ENCODE data around the gene TP53I3. TPM values are rescaled to one million over a fixed set of nuclear protein-coding genes. Genes with fewer than 3 reads are reported as not detected.

TP53I3 gene
- total RNA-seq, 3 donors from 2014 or later, result 19.2 to 24.3 (median 19.6) TPM

- no peaks in the 10 kb centered on the region for H3K27me3 ChIP-seq
- TF ChIP-seq POLR2AphosphoS5 (IDR thresholded peaks at IDR 0.05) (no peak), POLR2A (IDR thresholded peaks at IDR 0.05) (no peak), CTCF (IDR thresholded peaks at IDR 0.05) (no peak)
- no peak for DNase-seq (ENCODE audit: low spot score in 2 of 2)
- no peak overlapping the region for H3K4me3 ChIP-seq
- H3K9me3 ChIP-seq, result no peaks in the 10 kb centered on the region
- H3K27ac ChIP-seq, result no peak overlapping the region
- no peaks in the 10 kb centered on the region for H3K36me3 ChIP-seq
- intact Hi-C loops (cut with DNase I; ENCODE audit: low total_unique reads), result no loop called here
- H3K4me1 ChIP-seq, result no peaks in the 10 kb centered on the region
Observed at GRCh38 chr2:24058564-24059271, 25.9 kb downstream of the TP53I3 start.

DNA sequence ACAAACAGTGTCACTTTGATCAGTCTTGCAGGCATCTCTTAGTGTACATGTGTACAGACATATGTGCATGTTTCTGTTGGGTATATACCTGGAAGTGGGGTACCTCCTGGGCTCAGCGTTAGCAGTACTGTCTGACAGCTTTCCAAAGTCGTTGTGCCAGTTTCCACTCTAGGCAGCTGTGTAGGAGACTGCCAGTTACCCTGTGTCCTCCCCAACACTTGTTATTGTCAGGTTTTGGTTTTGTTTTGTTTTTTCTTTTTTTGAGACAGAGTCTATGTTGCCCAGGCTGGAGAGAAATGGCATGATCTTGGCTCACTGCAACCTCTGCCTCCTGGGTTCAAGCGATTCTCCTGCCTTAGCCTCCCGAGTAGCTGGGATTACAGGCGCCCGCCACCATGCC is 28.9 kb downstream of the TP53I3 start:
- Histone ChIP-seq H3K4me3 (no peak overlapping the region), H3K4me1 (no peaks in the 10 kb centered on the region), H3K27me3 (no peaks in the 10 kb centered on the region), H3K9me3 (no peaks in the 10 kb centered on the region), H3K36me3 (no peaks in the 10 kb centered on the region), H3K27ac (no peak overlapping the region)
- TF ChIP-seq POLR2AphosphoS5 (IDR thresholded peaks at IDR 0.05) (no peak), POLR2A (IDR thresholded peaks at IDR 0.05) (no peak), CTCF (IDR thresholded peaks at IDR 0.05) (no peak)
- DNase-seq (ENCODE audit: low spot score in 2 of 2), result no peak
- intact Hi-C loops (cut with DNase I; ENCODE audit: low total_unique reads), result no loop called here

DNA sequence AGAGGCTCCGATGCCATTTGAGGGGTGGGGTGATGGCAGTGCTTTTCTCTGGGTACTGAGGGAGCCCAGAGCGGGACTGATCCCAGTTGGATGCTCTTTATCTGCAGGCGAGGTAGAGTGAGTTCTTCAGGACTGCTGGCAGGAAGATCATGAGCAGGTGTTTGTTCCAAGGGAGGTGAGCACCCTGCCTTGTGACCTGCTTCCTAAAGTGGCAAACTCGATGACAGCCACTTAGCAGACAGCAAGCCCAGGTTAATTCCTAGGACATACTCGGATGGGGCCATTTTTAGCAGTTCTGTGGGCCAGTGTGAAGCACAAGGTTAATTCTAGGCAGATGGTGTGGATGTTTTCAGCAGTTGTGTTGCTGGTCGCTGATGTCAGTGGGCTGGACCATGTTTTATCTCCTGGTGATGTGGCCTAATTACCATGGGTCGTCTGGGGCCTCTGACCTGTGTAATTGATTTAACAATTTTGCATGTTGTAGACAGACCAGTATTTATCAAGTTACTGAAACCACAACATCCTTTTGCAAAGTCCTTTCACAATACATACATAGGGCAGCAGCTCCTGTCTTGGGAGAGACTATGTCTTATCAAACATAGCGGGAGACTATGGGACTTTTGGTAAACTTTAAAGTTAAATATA is 30.1 kb downstream of the TP53I3 start:
- H3K9me3 ChIP-seq, result no peaks in the 10 kb centered on the region
- no peak for DNase-seq (ENCODE audit: low spot score in 2 of 2)
- H3K27me3 ChIP-seq, result no peaks in the 10 kb centered on the region

DNA sequence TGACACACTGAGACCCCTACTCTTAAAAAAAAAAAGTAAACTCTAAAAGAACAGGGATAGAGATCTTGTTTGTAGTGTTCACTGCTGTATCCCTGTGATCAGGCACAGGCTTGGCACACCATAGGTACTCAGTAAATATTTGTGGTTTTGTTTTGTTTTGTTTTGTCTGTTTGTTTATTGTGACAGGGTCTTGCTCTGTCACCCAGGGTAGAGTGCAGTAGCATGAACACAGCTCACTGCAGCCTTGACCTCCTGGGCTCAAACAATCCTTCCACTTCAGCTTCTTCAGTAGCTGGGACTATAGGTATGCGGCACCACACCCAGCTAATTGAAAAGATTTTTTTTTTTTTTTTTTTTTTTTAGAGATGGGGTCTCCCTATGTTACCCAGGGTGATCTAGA is 31.7 kb downstream of the TP53I3 start:
- intact Hi-C loops (cut with DNase I; ENCODE audit: low total_unique reads), result no loop called here
- TF ChIP-seq POLR2A (IDR thresholded peaks at IDR 0.05) (no peak), POLR2AphosphoS5 (IDR thresholded peaks at IDR 0.05) (no peak), CTCF (IDR thresholded peaks at IDR 0.05) (no peak)

More for the DNA sequence above, 30.1 kb downstream of the TP53I3 start:
- intact Hi-C loops (cut with DNase I; ENCODE audit: low total_unique reads), result no loop called here
- Histone ChIP-seq H3K27ac (no peak overlapping the region), H3K4me1 (no peaks in the 10 kb centered on the region), H3K4me3 (no peak overlapping the region), H3K36me3 (no peaks in the 10 kb centered on the region)
- TF ChIP-seq POLR2A (IDR thresholded peaks at IDR 0.05), result no peak
- TF ChIP-seq POLR2AphosphoS5 (IDR thresholded peaks at IDR 0.05), result no peak
- no peak for TF ChIP-seq CTCF (IDR thresholded peaks at IDR 0.05)

DNA sequence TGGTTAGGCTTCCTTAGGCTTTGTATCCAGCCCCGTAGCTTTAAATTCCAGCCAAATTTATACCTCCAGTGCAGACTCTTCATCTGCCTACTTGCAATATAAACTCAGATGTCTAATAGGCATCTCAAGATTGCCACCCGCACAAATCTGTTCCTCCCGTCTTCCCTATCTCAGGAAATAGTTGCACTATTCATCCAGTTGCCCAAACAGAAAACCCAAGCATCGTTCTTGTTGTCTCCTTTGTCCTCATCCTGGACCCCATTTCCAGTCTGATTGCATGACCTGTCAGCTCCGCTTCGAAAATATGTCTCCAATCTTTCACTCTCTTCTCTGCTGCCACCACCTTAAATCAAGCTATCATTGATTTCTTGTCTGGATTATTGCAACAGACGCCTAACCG is 32.8 kb downstream of the TP53I3 start:
- no peaks in the 10 kb centered on the region for H3K36me3 ChIP-seq

More for the DNA sequence above, 31.7 kb downstream of the TP53I3 start:
- Histone ChIP-seq H3K4me3 (no peak overlapping the region), H3K4me1 (no peaks in the 10 kb centered on the region), H3K27me3 (no peaks in the 10 kb centered on the region), H3K27ac (no peak overlapping the region), H3K9me3 (no peaks in the 10 kb centered on the region), H3K36me3 (no peaks in the 10 kb centered on the region)
- no peak for DNase-seq (ENCODE audit: low spot score in 2 of 2)

More for the DNA sequence above, 32.8 kb downstream of the TP53I3 start:
- intact Hi-C loops (cut with DNase I; ENCODE audit: low total_unique reads), result no loop called here
- no peak for TF ChIP-seq POLR2AphosphoS5 (IDR thresholded peaks at IDR 0.05)
- no peak for TF ChIP-seq CTCF (IDR thresholded peaks at IDR 0.05)
- TF ChIP-seq POLR2A (IDR thresholded peaks at IDR 0.05), result no peak
- H3K4me3 ChIP-seq, result no peak overlapping the region
- no peaks in the 10 kb centered on the region for H3K4me1 ChIP-seq
- H3K27me3 ChIP-seq, result no peaks in the 10 kb centered on the region
- no peak for DNase-seq (ENCODE audit: low spot score in 2 of 2)
- no peak overlapping the region for H3K27ac ChIP-seq
- no peaks in the 10 kb centered on the region for H3K9me3 ChIP-seq

Measured in breast epithelium (tissue), 4 donors.